Psoas muscle (tissue), 8 donors: ENCODE results near the gene HOXA1. TPM values are rescaled to one million over a fixed set of nuclear protein-coding genes. Genes with fewer than 3 reads are reported as not detected.

ENCODE experiments used
- ATAC-seq, 4 donors: fragments of 200-7000 bp; cut with Tn5 transposase; one replicate each; pipeline ENCODE4 v1.9.1; 2020; ENCODE audit warnings: moderate library complexity in 3 of 4, mild to moderate bottlenecking in 2 of 4
- DNase-seq, 2 donors: peaks; one replicate each; pipeline ENCODE4 v3.0.0-alpha.2; 2020
- H3K27ac ChIP-seq: fragments of 200-600 bp; one replicate; pipeline ENCODE4 v1.8.0; 2022
- H3K27me3 ChIP-seq, 3 donors: fragments of 200-600 bp in 1 of 3; one replicate each; pipeline versions ENCODE4 v1.6.1 to v1.8.0; 2013 to 2022; ENCODE audit warnings: low read length in 2 of 3, mild to moderate bottlenecking in 2 of 3, moderate library complexity in 1 of 3; ENCODE audit not compliant: insufficient read depth in 3 of 3
- H3K36me3 ChIP-seq, 2 donors: fragments of 200-600 bp in 1 of 2; one replicate each; pipeline versions ENCODE4 v1.6.1 to v1.8.0; 2013 to 2022; ENCODE audit warnings: low read depth in 1 of 2, mild to moderate bottlenecking in 1 of 2, moderate library complexity in 1 of 2; ENCODE audit not compliant: insufficient read depth in 1 of 2
- H3K4me1 ChIP-seq: fragments of 200-600 bp; one replicate; pipeline ENCODE4 v1.8.0; 2022
- H3K4me3 ChIP-seq: fragments of 200-600 bp; one replicate; pipeline ENCODE4 v1.8.0; 2022; ENCODE audit warnings: mild to moderate bottlenecking
- H3K9me3 ChIP-seq: fragments of 200-600 bp; one replicate; pipeline ENCODE4 v1.8.0; 2022
- CTCF ChIP-seq: fragments of 200-600 bp; IDR thresholded peaks from one replicate; pipeline ENCODE4 v1.8.0; 2022; ENCODE audit warnings: antibody characterized with exemption
- WGBS, 3 donors: extraction: QIAGEN DNeasy Blood & Tissue Kit; methylation state at CpG; one replicate each; pipeline versions ENCODE4 v1.1.6 to v1.1.7; 2013; 5-methylcytosine and 5-hydroxymethylcytosine counted together
- intact Hi-C, 2 donors: fragments of 100-400 bp; cut with DNase I; formaldehyde crosslinking; loops; one replicate each; pipeline versions ENCODE4 v1.11.0 to v1.14.2; 2022
- polyA plus RNA-seq, 3 donors: library from polyadenylated mRNA; stranded (reverse); fragments of 200-250 nt; gene quantifications; one replicate each; pipeline ENCODE4 v1.2.3, GENCODE V29; 2013
- total RNA-seq, 4 donors: library from RNA; stranded (reverse); fragmentation: NEBNext Ultra II Directional in 2 of 4; extraction: Animal tissue kit (Norgen Biotek cat#: 25700) in 2 of 4; gene quantifications; one replicate each; pipeline versions ENCODE4 v1.2.1 to v1.2.4, GENCODE V29; 2021 to 2023
- donor health status: healthy with polysubstance abuse.
- donor health status: DM: no; HTN: no; CAD: no; lungs with moderate emphysema.
- donor health status: Bipolar disorder and iron deficiency.
- donor health status: healthy.
- donor health status: DM: yes; HTN: yes; CAD: no.
- donor health status: DM: no; HTN: no; CAD: no.
- donor health status: DM: no; HTN: no; CAD: no.
- donor health status: DM: yes; HTN: yes; CAD: no.

HOXA1 gene
- total and polyA plus RNA-seq, 7 donors = 0.03 to 0.22 (median 0.21) TPM; not detected in 2

- WGBS, 3 donors = 22 to 28% (median 26%) methylated on average over 4 of the region's 4 CpGs
- ATAC-seq (no peak), DNase-seq (no peak)
- intact Hi-C loops = no loop called here
- Histone ChIP-seq H3K36me3 (peaks cover 0 to 2% of the 10 kb centered on the region in 2 donors), H3K4me1 (peaks cover 34% of the 10 kb centered on the region), H3K27me3 (no peaks in the 10 kb centered on the region), H3K9me3 (no peaks in the 10 kb centered on the region), H3K27ac (peak overlapping the region; percentile 92), H3K4me3 (no peak overlapping the region)
- TF ChIP-seq CTCF = no peak
Observed at GRCh38 chr7:27111751-27112277, 16.0 kb upstream of the HOXA1 start.

GRCh38 chr7:27111042-27111750 is 15.4 kb upstream of the HOXA1 start:
- Histone ChIP-seq H3K9me3 (no peaks in the 10 kb centered on the region), H3K4me3 (peak overlapping the region; percentile 33), H3K27me3 (no peaks in the 10 kb centered on the region), H3K4me1 (peaks cover 41% of the 10 kb centered on the region), H3K27ac (peak overlapping the region; percentile 92), H3K36me3 (no peaks in the 10 kb centered on the region)
- DNase-seq (peak; percentile 68 to 77), ATAC-seq (peak in 3 of 4 donors; percentile 38 to 58 (median 50))
- WGBS, 3 donors = 51 to 54% (median 53%) methylated on average over 6 of the region's 6 CpGs
- no peak for TF ChIP-seq CTCF
- intact Hi-C loops = no loop called here

GRCh38 chr7:27110186-27111031 is 14.6 kb upstream of the HOXA1 start:
- peak in 3 of 4 donors; percentile 27 to 66 (median 47) for ATAC-seq
- H3K27ac ChIP-seq = peak overlapping the region; percentile 68
- peaks cover 43% of the 10 kb centered on the region for H3K4me1 ChIP-seq
- H3K9me3 ChIP-seq = no peaks in the 10 kb centered on the region
- intact Hi-C loops = no loop called here
- TF ChIP-seq CTCF = no peak
- H3K4me3 ChIP-seq = peak overlapping the region; percentile 33
- H3K36me3 ChIP-seq = no peaks in the 10 kb centered on the region
- peak; percentile 79 for DNase-seq
- H3K27me3 ChIP-seq = no peaks in the 10 kb centered on the region
- 59 to 66% (median 65%) methylated on average over 51 to 66 of the region's 66 CpGs for WGBS, 3 donors

- no peak for ATAC-seq
- DNase-seq = no peak
- 94 to 100% (median 95%) methylated on average over 4 of the region's 4 CpGs for WGBS, 3 donors
- Histone ChIP-seq H3K9me3 (no peaks in the 10 kb centered on the region), H3K36me3 (no peaks in the 10 kb centered on the region), H3K27me3 (no peaks in the 10 kb centered on the region), H3K4me3 (no peak overlapping the region), H3K27ac (peak overlapping the region; percentile 70), H3K4me1 (peaks cover 48% of the 10 kb centered on the region)
- TF ChIP-seq CTCF = no peak
- intact Hi-C loops = no loop called here
Observed at GRCh38 chr7:27109466-27110185, 13.8 kb upstream of the HOXA1 start.
